H9 (cell line): ENCODE data around the gene LOXL1. TPM values are rescaled to one million over a fixed set of nuclear protein-coding genes. Genes with fewer than 3 reads are reported as not detected.

ENCODE experiments used
- DNase-seq: peaks from one replicate; pipeline ENCODE4 v3.0.0-alpha.2; 2017
- H2AFZ ChIP-seq: one replicate; pipeline ENCODE4 v1.6.1; 2013; ENCODE audit warnings: mild to moderate bottlenecking, low read length, control low read depth, moderate library complexity
- H2AK5ac ChIP-seq: 2 replicates; pipeline ENCODE4 v1.6.1; 2013; ENCODE audit warnings: low read length, control low read depth, mixed read lengths; ENCODE audit not compliant: insufficient read length
- H2BK120ac ChIP-seq: one replicate; pipeline ENCODE4 v1.6.1; 2013; ENCODE audit warnings: low read depth, mild to moderate bottlenecking, low read length, control low read depth, inconsistent platforms; ENCODE audit not compliant: poor library complexity, severe bottlenecking
- H2BK12ac ChIP-seq: 2 replicates; pipeline ENCODE4 v1.6.1; 2013; ENCODE audit warnings: low read length, control low read depth, mixed read lengths, low read depth; ENCODE audit not compliant: insufficient read length
- H2BK15ac ChIP-seq: 2 replicates; pipeline ENCODE4 v1.6.1; 2013; ENCODE audit warnings: low read depth, low read length, control low read depth
- H2BK20ac ChIP-seq: one replicate; pipeline ENCODE4 v1.6.1; 2013; ENCODE audit warnings: low read depth, mild to moderate bottlenecking, low read length, control low read depth, inconsistent platforms; ENCODE audit not compliant: poor library complexity, severe bottlenecking
- H2BK5ac ChIP-seq: 2 replicates; pipeline ENCODE4 v1.6.1; 2013; ENCODE audit warnings: low read length, control low read depth, mixed read lengths; ENCODE audit not compliant: insufficient read length
- H3K14ac ChIP-seq: 2 replicates; pipeline ENCODE4 v1.6.1; 2013; ENCODE audit warnings: low read length, control low read depth; ENCODE audit not compliant: insufficient read depth
- H3K18ac ChIP-seq: 2 replicates; pipeline ENCODE4 v1.6.1; 2013; ENCODE audit warnings: low read depth, mild to moderate bottlenecking, mixed read lengths, low read length, control low read depth; ENCODE audit not compliant: insufficient read length
- H3K23ac ChIP-seq: 2 replicates; pipeline ENCODE4 v1.6.1; 2013; ENCODE audit warnings: low read length, control low read depth, mixed read lengths, low read depth; ENCODE audit not compliant: insufficient read length
- H3K23me2 ChIP-seq: 2 replicates; pipeline ENCODE4 v1.6.1; 2013; ENCODE audit warnings: low read depth, mild to moderate bottlenecking, mixed read lengths, low read length, control low read depth; ENCODE audit not compliant: insufficient read length, poor library complexity, severe bottlenecking
- H3K27ac ChIP-seq: 2 replicates; pipeline ENCODE4 v1.5.1; 2013; ENCODE audit warnings: low read length, control low read depth, mixed read lengths, low read depth; ENCODE audit not compliant: insufficient read length
- H3K27me3 ChIP-seq: 2 replicates; pipeline ENCODE4 v1.6.1; 2013; ENCODE audit warnings: low read length, control low read depth, inconsistent platforms; ENCODE audit not compliant: insufficient read depth
- H3K4ac ChIP-seq: 2 replicates; pipeline ENCODE4 v1.6.1; 2013; ENCODE audit warnings: low read depth, mild to moderate bottlenecking, control low read depth, inconsistent platforms, low read length, moderate library complexity
- H3K4me1 ChIP-seq: 2 replicates; pipeline ENCODE4 v1.6.1; 2013; ENCODE audit warnings: low read length, control low read depth, inconsistent platforms; ENCODE audit not compliant: insufficient read depth
- H3K4me2 ChIP-seq: 2 replicates; pipeline ENCODE4 v1.6.1; 2013; ENCODE audit warnings: low read length, control low read depth, mixed read lengths; ENCODE audit not compliant: insufficient read length, insufficient read depth
- H3K56ac ChIP-seq: 2 replicates; pipeline ENCODE4 v1.6.1; 2013; ENCODE audit warnings: low read depth, mild to moderate bottlenecking, mixed read lengths, low read length, control low read depth; ENCODE audit not compliant: insufficient read length
- H3K79me1 ChIP-seq: 2 replicates; pipeline ENCODE4 v1.6.1; 2013; ENCODE audit warnings: low read depth, mild to moderate bottlenecking, moderate library complexity, low read length, control low read depth, inconsistent platforms; ENCODE audit not compliant: insufficient read depth, poor library complexity, severe bottlenecking
- H3K79me2 ChIP-seq: 2 replicates; pipeline ENCODE4 v1.6.1; 2013; ENCODE audit warnings: low read length, control low read depth, inconsistent platforms; ENCODE audit not compliant: insufficient read depth
- H3K9ac ChIP-seq: 2 replicates; pipeline ENCODE4 v1.6.1; 2013; ENCODE audit warnings: low read length, control low read depth, mixed read lengths; ENCODE audit not compliant: insufficient read length; ENCODE audit errors: extremely low read depth
- H3K9me3 ChIP-seq: one replicate; pipeline ENCODE4 v1.6.1; 2013; ENCODE audit warnings: low read depth, low read length, inconsistent platforms; ENCODE audit not compliant: control insufficient read depth
- H3T11ph ChIP-seq: one replicate; pipeline ENCODE4 v1.6.1; 2013; ENCODE audit warnings: mild to moderate bottlenecking, low read length, control low read depth, inconsistent platforms
- H4K20me1 ChIP-seq: one replicate; pipeline ENCODE4 v1.6.1; 2013; ENCODE audit not compliant: control insufficient read depth, insufficient read length, insufficient read depth
- H4K5ac ChIP-seq: 2 replicates; pipeline ENCODE4 v1.6.1; 2013; ENCODE audit warnings: low read depth, mild to moderate bottlenecking, mixed read lengths, low read length, control low read depth; ENCODE audit not compliant: insufficient read length
- H4K8ac ChIP-seq: replicated peaks from 2 replicates; pipeline ENCODE4 v1.6.1; 2013; ENCODE audit warnings: low read length, control low read depth, mixed read lengths, low read depth; ENCODE audit not compliant: insufficient read length
- H4K91ac ChIP-seq: 2 replicates; pipeline ENCODE4 v1.6.1; 2013; ENCODE audit warnings: low read depth, mild to moderate bottlenecking, moderate library complexity, mixed read lengths, low read length, control low read depth; ENCODE audit not compliant: insufficient read length
- H3K27ac Mint-ChIP-seq, 3 experiments: 2 replicates in 2 of 3; 3 replicates in 1 of 3; pipeline ENCODE4 v1.8.0; 2020 to 2021; ENCODE audit warnings: mixed read lengths in 3 of 3, mild to moderate bottlenecking in 1 of 3, moderate library complexity in 1 of 3
- H3K27me3 Mint-ChIP-seq: 2 replicates; pipeline ENCODE4 v1.8.0; 2021; ENCODE audit warnings: low read depth, mild to moderate bottlenecking, moderate library complexity, mixed read lengths
- H3K36me3 Mint-ChIP-seq, 3 experiments: 2 replicates in 2 of 3; 3 replicates in 1 of 3; pipeline ENCODE4 v1.8.0; 2020 to 2021; ENCODE audit warnings: low read depth in 3 of 3, mixed read lengths in 3 of 3; ENCODE audit not compliant: insufficient read depth in 1 of 3
- H3K4me1 Mint-ChIP-seq, 2 experiments: 2 replicates each; pipeline ENCODE4 v1.8.0; 2020; ENCODE audit warnings: mixed read lengths in 2 of 2
- H3K4me3 Mint-ChIP-seq, 2 experiments: 2 replicates in 1 of 2; 3 replicates in 1 of 2; pipeline ENCODE4 v1.8.0; 2020 to 2021; ENCODE audit warnings: mild to moderate bottlenecking in 2 of 2, mixed read lengths in 2 of 2, moderate library complexity in 1 of 2
- H3K9me3 Mint-ChIP-seq, 2 experiments: 2 replicates in 1 of 2; 3 replicates in 1 of 2; pipeline ENCODE4 v1.8.0; 2020; ENCODE audit warnings: mild to moderate bottlenecking in 2 of 2, mixed read lengths in 2 of 2, moderate library complexity in 1 of 2
- WGBS: extraction: QIAGEN DNeasy Blood & Tissue Kit; methylation state at CpG from one replicate; pipeline ENCODE4 v1.1.7; 2013; ENCODE audit warnings: missing lambda C conversion rate, low lambda C conversion rate, mixed read lengths; ENCODE audit not compliant: insufficient read length; ENCODE audit errors: extremely low coverage; 5-methylcytosine and 5-hydroxymethylcytosine counted together
- total RNA-seq: library from RNA; stranded (reverse); gene quantifications from 2 replicates; pipeline ENCODE4 v1.2.1, GENCODE V29; 2021
- TF ChIP-seq, protein P1 (sequence below): fragments of 200-600 bp; sonication (generic); conservative IDR thresholded peaks from 3 replicates; pipeline ENCODE4 v1.8.0; 2021; ENCODE audit warnings: antibody characterized with exemption, mild to moderate bottlenecking

Gene LOXL1
- total RNA-seq, 1 experiment from 2014 or later, result 9.1 TPM

DNA sequence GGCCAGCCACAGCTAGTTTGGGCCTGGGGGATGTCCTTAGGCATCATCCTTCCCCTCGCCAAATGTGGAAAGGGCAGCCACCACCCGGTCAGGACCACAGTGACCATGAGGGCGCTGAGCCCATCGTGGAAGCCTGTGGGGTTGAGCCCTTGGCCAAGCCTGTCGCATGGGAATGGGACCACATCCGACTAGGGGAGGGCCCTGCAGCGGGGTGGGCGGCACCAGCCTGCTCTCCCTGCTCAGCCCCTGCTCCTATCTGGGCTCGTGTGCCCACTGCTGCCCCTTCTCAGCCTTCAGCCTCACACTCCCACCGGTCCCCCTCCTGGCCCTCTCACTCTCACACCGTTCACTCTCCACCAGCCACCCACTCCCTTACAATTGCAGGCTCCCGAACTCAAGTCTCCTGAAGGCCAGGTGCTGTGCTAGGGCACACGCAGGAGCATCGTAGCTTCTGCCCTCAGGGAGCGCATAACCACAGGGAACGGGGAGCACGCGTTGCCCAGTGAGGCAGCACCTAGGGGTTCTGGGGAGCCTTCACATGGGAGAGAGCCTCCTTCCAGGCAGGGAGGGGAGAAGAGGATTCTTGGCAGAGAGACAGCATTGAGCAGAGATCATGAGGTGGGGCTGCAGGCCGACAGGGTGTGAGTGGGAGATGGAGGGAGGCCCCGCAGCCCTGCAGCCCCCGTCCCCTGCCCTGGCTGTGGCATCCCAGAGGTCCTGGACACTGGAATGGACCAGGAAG, 26.1 kb downstream of the LOXL1 start:
- H2AK5ac ChIP-seq, result no peak overlapping the region
- no peak overlapping the region for H2BK12ac ChIP-seq
- no peaks in the 10 kb centered on the region for H3K4me1 ChIP-seq
- H3K18ac ChIP-seq, result no peak overlapping the region
- no peak overlapping the region for H3K4me3 Mint-ChIP-seq
- H2BK120ac ChIP-seq, result no peak overlapping the region
- no peak for DNase-seq
- no peak overlapping the region for H3K27ac ChIP-seq
- H3K56ac ChIP-seq, result no peak overlapping the region
- H3K9me3 Mint-ChIP-seq, result no peaks in the 10 kb centered on the region
- no peak overlapping the region for H4K8ac ChIP-seq
- no peak overlapping the region for H3K23ac ChIP-seq
- no peak overlapping the region for H2BK5ac ChIP-seq
- H4K91ac ChIP-seq, result no peak overlapping the region
- no peak overlapping the region for H3K27ac Mint-ChIP-seq
- no peak overlapping the region for H3K9ac ChIP-seq
- H3K4me2 ChIP-seq, result no peak overlapping the region
- no peaks in the 10 kb centered on the region for H3K27me3 ChIP-seq
- TF ChIP-seq, protein P1, sequence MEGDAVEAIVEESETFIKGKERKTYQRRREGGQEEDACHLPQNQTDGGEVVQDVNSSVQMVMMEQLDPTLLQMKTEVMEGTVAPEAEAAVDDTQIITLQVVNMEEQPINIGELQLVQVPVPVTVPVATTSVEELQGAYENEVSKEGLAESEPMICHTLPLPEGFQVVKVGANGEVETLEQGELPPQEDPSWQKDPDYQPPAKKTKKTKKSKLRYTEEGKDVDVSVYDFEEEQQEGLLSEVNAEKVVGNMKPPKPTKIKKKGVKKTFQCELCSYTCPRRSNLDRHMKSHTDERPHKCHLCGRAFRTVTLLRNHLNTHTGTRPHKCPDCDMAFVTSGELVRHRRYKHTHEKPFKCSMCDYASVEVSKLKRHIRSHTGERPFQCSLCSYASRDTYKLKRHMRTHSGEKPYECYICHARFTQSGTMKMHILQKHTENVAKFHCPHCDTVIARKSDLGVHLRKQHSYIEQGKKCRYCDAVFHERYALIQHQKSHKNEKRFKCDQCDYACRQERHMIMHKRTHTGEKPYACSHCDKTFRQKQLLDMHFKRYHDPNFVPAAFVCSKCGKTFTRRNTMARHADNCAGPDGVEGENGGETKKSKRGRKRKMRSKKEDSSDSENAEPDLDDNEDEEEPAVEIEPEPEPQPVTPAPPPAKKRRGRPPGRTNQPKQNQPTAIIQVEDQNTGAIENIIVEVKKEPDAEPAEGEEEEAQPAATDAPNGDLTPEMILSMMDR, result no peak
- no peak overlapping the region; the same call in 1 of the 2 replicates for H3K14ac ChIP-seq
- H3K9me3 ChIP-seq, result no peaks in the 10 kb centered on the region
- no peaks in the 10 kb centered on the region; a peak in 1 of 7 replicates for H3K36me3 Mint-ChIP-seq
- H3K79me1 ChIP-seq, result no peaks in the 10 kb centered on the region
- no peaks in the 10 kb centered on the region for H3K23me2 ChIP-seq
- no peak overlapping the region for H2AFZ ChIP-seq
- no CpG with 5 or more reads among the region's 21 CpGs for WGBS
- H2BK20ac ChIP-seq, result no peak overlapping the region
- no peak overlapping the region for H4K5ac ChIP-seq
- H3K4ac ChIP-seq, result no peak overlapping the region
- no peaks in the 10 kb centered on the region for H4K20me1 ChIP-seq
- H3K79me2 ChIP-seq, result no peaks in the 10 kb centered on the region
- H3K4me1 Mint-ChIP-seq, result peaks cover 9 to 30% of the 10 kb centered on the region in 2 experiments
- no peak overlapping the region for H3T11ph ChIP-seq
- peaks cover 9% of the 10 kb centered on the region for H3K27me3 Mint-ChIP-seq
- H2BK15ac ChIP-seq, result no peak overlapping the region
